ENCODE measurements around the gene KLHL4. TPM values are rescaled to one million over a fixed set of nuclear protein-coding genes. Genes with fewer than 3 reads are reported as not detected.

KLHL4 gene
- total and polyA plus RNA-seq, 4 donors = 0.19 to 0.70 (median 0.46) TPM

GRCh38 chrX:87706134-87706533 is 188.5 kb downstream of the KLHL4 start:
- no peak for DNase-seq (ENCODE audit: low spot score)
- H3K27ac ChIP-seq (ENCODE audit: low read depth in 1 of 2, low read length in 2 of 2) = no peak overlapping the region
- WGBS = 90% methylated on average over 2 of the region's 2 CpGs
- TF ChIP-seq EGR1 (IDR thresholded peaks at IDR 0.05; ENCODE audit: low read depth in 2 of 2) = no peak
- no peak for TF ChIP-seq RXRA (IDR thresholded peaks at IDR 0.05)
- TF ChIP-seq, protein P1, sequence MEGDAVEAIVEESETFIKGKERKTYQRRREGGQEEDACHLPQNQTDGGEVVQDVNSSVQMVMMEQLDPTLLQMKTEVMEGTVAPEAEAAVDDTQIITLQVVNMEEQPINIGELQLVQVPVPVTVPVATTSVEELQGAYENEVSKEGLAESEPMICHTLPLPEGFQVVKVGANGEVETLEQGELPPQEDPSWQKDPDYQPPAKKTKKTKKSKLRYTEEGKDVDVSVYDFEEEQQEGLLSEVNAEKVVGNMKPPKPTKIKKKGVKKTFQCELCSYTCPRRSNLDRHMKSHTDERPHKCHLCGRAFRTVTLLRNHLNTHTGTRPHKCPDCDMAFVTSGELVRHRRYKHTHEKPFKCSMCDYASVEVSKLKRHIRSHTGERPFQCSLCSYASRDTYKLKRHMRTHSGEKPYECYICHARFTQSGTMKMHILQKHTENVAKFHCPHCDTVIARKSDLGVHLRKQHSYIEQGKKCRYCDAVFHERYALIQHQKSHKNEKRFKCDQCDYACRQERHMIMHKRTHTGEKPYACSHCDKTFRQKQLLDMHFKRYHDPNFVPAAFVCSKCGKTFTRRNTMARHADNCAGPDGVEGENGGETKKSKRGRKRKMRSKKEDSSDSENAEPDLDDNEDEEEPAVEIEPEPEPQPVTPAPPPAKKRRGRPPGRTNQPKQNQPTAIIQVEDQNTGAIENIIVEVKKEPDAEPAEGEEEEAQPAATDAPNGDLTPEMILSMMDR (IDR thresholded peaks at IDR 0.05; ENCODE audit: low read depth, low read length, missing input control) = no peak
- TF ChIP-seq, protein P2, sequence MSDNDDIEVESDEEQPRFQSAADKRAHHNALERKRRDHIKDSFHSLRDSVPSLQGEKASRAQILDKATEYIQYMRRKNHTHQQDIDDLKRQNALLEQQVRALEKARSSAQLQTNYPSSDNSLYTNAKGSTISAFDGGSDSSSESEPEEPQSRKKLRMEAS (IDR thresholded peaks at IDR 0.05) = no peak
- TF ChIP-seq, protein P3, sequence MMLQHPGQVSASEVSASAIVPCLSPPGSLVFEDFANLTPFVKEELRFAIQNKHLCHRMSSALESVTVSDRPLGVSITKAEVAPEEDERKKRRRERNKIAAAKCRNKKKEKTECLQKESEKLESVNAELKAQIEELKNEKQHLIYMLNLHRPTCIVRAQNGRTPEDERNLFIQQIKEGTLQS (IDR thresholded peaks at IDR 0.05) = no peak
- TF ChIP-seq REST (IDR thresholded peaks at IDR 0.05) = no peak
- no peak for TF ChIP-seq HNF4A (conservative IDR thresholded peaks at IDR 0.05)
- TF ChIP-seq FOXA1 (IDR thresholded peaks at IDR 0.05) = no peak
- TF ChIP-seq HNF4G (IDR thresholded peaks at IDR 0.05) = no peak
- no peak for TF ChIP-seq GABPA (IDR thresholded peaks at IDR 0.05 in 1 of 2, conservative IDR thresholded peaks at IDR 0.05 in 1 of 2)
- TF ChIP-seq, protein P4, sequence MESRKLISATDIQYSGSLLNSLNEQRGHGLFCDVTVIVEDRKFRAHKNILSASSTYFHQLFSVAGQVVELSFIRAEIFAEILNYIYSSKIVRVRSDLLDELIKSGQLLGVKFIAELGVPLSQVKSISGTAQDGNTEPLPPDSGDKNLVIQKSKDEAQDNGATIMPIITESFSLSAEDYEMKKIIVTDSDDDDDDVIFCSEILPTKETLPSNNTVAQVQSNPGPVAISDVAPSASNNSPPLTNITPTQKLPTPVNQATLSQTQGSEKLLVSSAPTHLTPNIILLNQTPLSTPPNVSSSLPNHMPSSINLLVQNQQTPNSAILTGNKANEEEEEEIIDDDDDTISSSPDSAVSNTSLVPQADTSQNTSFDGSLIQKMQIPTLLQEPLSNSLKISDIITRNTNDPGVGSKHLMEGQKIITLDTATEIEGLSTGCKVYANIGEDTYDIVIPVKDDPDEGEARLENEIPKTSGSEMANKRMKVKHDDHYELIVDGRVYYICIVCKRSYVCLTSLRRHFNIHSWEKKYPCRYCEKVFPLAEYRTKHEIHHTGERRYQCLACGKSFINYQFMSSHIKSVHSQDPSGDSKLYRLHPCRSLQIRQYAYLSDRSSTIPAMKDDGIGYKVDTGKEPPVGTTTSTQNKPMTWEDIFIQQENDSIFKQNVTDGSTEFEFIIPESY (IDR thresholded peaks at IDR 0.05) = no peak
- TF ChIP-seq TAF1 (conservative IDR thresholded peaks at IDR 0.05) = no peak
- no peak for TF ChIP-seq FOXA2 (IDR thresholded peaks at IDR 0.05)
- no peak for TF ChIP-seq NR2F2 (IDR thresholded peaks at IDR 0.05)
- no peak overlapping the region for H3K9ac ChIP-seq (ENCODE audit: low read depth in 1 of 2, low read length in 2 of 2)
- no peak overlapping the region for H3K4me3 ChIP-seq (ENCODE audit: low read depth in 1 of 3, low read length in 3 of 3)
- no peaks in the 10 kb centered on the region for H3K27me3 ChIP-seq (ENCODE audit: control insufficient read depth in 4 of 4, insufficient read depth in 4 of 4, low read length in 3 of 4)
- no peaks in the 10 kb centered on the region for H3K4me1 ChIP-seq (ENCODE audit: control insufficient read depth in 4 of 4, insufficient read depth in 4 of 4, low read length in 3 of 4)
- no peaks in the 10 kb centered on the region for H3K36me3 ChIP-seq (ENCODE audit: control insufficient read depth in 4 of 4, insufficient read depth in 3 of 4, low read depth in 1 of 4, low read length in 3 of 4)
- peaks cover 0 to 9% (median 4%) of the 10 kb centered on the region in 4 donors for H3K9me3 ChIP-seq (ENCODE audit: control insufficient read depth in 4 of 4, low read length in 3 of 4)

DNA sequence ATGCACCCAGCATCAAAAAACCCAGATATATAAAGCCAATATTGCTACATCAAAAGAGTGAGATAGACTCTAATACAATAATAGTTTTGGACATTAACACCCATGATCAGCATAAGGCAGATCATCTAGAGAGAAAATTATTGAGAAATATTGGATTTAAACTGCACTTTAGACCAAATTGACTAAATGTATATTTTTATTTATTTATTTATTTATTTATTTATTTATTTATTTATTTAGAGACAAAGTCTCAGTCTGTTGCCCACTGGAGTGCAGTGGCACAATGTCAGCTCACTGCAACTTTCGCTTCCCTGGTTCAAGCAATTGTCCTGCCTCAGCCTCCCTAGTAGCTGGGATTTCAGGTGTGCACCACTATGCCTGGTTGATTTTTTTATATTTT is 193.0 kb downstream of the KLHL4 start:
- no peaks in the 10 kb centered on the region for H3K4me1 ChIP-seq (ENCODE audit: control insufficient read depth in 4 of 4, insufficient read depth in 4 of 4, low read length in 3 of 4)
- no peak overlapping the region for H3K4me3 ChIP-seq (ENCODE audit: low read depth in 1 of 3, low read length in 3 of 3)
- DNase-seq (ENCODE audit: low spot score) = no peak
- WGBS = 92% methylated on average over 1 of the region's 1 CpG
- H3K27me3 ChIP-seq (ENCODE audit: control insufficient read depth in 4 of 4, insufficient read depth in 4 of 4, low read length in 3 of 4) = no peaks in the 10 kb centered on the region
- no peak overlapping the region for H3K27ac ChIP-seq (ENCODE audit: low read depth in 1 of 2, low read length in 2 of 2)
- H3K36me3 ChIP-seq (ENCODE audit: control insufficient read depth in 4 of 4, insufficient read depth in 3 of 4, low read depth in 1 of 4, low read length in 3 of 4) = no peaks in the 10 kb centered on the region
- peaks cover 0 to 9% (median 4%) of the 10 kb centered on the region in 4 donors for H3K9me3 ChIP-seq (ENCODE audit: control insufficient read depth in 4 of 4, low read length in 3 of 4)
- H3K9ac ChIP-seq (ENCODE audit: low read depth in 1 of 2, low read length in 2 of 2) = no peak overlapping the region
- TF ChIP-seq RXRA (IDR thresholded peaks at IDR 0.05) (no peak), REST (IDR thresholded peaks at IDR 0.05) (no peak), RAD21 (IDR thresholded peaks at IDR 0.05) (no peak)
- TF ChIP-seq, protein P2 (IDR thresholded peaks at IDR 0.05) = no peak
- TF ChIP-seq, protein P4 (IDR thresholded peaks at IDR 0.05) = no peak

Data from liver (tissue), 9 donors.